ENCODE results near the gene RAB11FIP4. TPM values are rescaled to one million over a fixed set of nuclear protein-coding genes. Genes with fewer than 3 reads are reported as not detected.

Gene RAB11FIP4
- total and polyA plus RNA-seq, 9 of the 15 experiments (the other 6 are each of a cell fraction or from before 2014, with no cell fraction given): 0.62 to 16.6 (median 8.9) TPM

DNA sequence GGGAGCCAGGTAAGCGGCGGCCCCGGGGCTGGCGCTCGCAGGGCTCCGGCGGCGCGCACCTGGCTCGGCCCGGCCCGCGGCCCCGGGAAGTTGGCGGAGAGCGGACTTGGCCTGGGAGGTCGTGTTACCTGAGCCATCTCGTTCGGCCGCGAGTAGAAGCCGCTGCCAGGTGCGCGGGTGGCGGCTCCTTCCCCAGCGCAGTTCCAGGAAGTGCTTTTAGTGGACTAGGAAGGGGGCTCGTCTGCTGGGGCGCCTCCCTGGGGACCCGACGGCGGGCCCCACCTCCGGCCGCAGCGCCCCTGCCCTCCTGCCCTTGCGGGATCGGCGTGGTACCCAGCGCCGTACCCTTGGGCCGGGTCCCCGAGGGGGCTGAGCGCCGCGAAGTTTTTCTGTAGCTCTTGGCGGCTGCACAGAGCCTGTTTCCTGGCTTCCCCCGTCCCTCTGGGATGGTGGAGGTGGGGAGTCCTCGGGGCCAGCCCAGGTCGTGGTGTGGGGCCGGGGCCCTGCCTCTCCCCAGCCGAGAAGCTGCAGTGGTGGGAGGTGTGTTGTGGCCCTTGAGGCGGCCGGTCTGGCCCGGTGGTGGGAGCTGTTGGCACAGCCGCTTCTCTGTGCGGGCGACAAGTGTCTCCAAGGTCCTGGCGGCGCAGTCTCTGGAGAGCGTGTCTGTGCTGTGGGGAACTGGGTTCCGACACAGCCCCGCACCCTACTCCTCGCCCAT is 96.9 kb downstream of the RAB11FIP4 start (continued):
- TF ChIP-seq TEAD1 (CRISPR knock-in tag; IDR thresholded peaks at IDR 0.05) (no peak), CXXC5 (CRISPR knock-in tag; IDR thresholded peaks at IDR 0.05) (0 out of 2 replicates have a peak, but pooled peaks have one; percentile 2), SMC3 (conservative IDR thresholded peaks at IDR 0.05; ENCODE audit: insufficient read depth, low read depth, low read length) (no peak), MECOM (CRISPR knock-in tag; IDR thresholded peaks at IDR 0.05) (no peak), POLR2AphosphoS2 (IDR thresholded peaks at IDR 0.05; ENCODE audit: low read length) (no peak), PHF8 (IDR thresholded peaks at IDR 0.05; ENCODE audit: borderline replicate concordance, low read length) (peak; percentile 2; the same call in 1 of the 2 replicates), ZC3H8 (IDR thresholded peaks at IDR 0.05) (no peak), RBFOX2 (IDR thresholded peaks at IDR 0.05; ENCODE audit: low read depth, low read length) (0 out of 2 replicates have a peak, but pooled peaks have one; percentile 6), ZFX (CRISPR knock-in tag; IDR thresholded peaks at IDR 0.05) (peak; percentile 20; the same call in 1 of the 2 replicates), MTA2 (IDR thresholded peaks at IDR 0.05; ENCODE audit: low read depth) (no peak), TRIM24 (IDR thresholded peaks at IDR 0.05) (no peak), CTBP1 (IDR thresholded peaks at IDR 0.05; ENCODE audit: borderline replicate concordance) (peak; percentile 18; the same call in 1 of the 2 replicates), CCNT2 (IDR thresholded peaks at IDR 0.05; ENCODE audit: borderline replicate concordance, extremely low read depth, insufficient read length, low read depth, low read length) (no peak), RBM14 (IDR thresholded peaks at IDR 0.05; ENCODE audit: borderline replicate concordance, insufficient read depth, low read depth, low read length) (0 out of 2 replicates have a peak, but pooled peaks have one; percentile 71), MYBL2 (IDR thresholded peaks at IDR 0.05; ENCODE audit: low read depth) (no peak), MYBL2 (CRISPR knock-in tag; IDR thresholded peaks at IDR 0.05; ENCODE audit: borderline replicate concordance) (no peak), HNRNPL (IDR thresholded peaks at IDR 0.05; ENCODE audit: low read depth, low read length) (peak; percentile 49; the same call in 1 of the 2 replicates), FIP1L1 (IDR thresholded peaks at IDR 0.05; ENCODE audit: low read depth, low read length, poor library complexity, severe bottlenecking) (peak; percentile 25), ZNF121 (CRISPR knock-in tag; conservative IDR thresholded peaks at IDR 0.05) (no peak), RB1 (IDR thresholded peaks at IDR 0.05; ENCODE audit: low read depth) (0 out of 2 replicates have a peak, but pooled peaks have one; percentile 40), SMAD2 (IDR thresholded peaks at IDR 0.05; ENCODE audit: low read depth, low read length) (no peak), CBX1 (IDR thresholded peaks at IDR 0.05; ENCODE audit: low read depth) (no peak), MEF2D (tag; conservative IDR thresholded peaks at IDR 0.05; ENCODE audit: low read depth) (no peak), TRIM28 (IDR thresholded peaks at IDR 0.05) (no peak), EWSR1 (IDR thresholded peaks at IDR 0.05; ENCODE audit: borderline replicate concordance, low read depth, partially characterized antibody) (no peak), SRSF3 (IDR thresholded peaks at IDR 0.05; ENCODE audit: insufficient read depth, low read length) (no peak), RBM39 (optimal IDR thresholded peaks at IDR 0.05; ENCODE audit: low read depth, low read length) (no peak), TGIF2 (CRISPR knock-in tag; IDR thresholded peaks at IDR 0.05) (no peak)
- TF ChIP-seq, protein P1, sequence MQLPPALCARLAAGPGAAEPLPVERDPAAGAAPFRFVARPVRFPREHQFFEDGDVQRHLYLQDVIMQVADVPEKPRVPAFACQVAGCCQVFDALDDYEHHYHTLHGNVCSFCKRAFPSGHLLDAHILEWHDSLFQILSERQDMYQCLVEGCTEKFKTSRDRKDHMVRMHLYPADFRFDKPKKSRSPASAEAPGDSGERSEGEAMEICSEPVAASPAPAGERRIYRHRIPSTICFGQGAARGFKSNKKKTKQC (CRISPR knock-in tag; IDR thresholded peaks at IDR 0.05): no peak
- TF ChIP-seq, protein P2, sequence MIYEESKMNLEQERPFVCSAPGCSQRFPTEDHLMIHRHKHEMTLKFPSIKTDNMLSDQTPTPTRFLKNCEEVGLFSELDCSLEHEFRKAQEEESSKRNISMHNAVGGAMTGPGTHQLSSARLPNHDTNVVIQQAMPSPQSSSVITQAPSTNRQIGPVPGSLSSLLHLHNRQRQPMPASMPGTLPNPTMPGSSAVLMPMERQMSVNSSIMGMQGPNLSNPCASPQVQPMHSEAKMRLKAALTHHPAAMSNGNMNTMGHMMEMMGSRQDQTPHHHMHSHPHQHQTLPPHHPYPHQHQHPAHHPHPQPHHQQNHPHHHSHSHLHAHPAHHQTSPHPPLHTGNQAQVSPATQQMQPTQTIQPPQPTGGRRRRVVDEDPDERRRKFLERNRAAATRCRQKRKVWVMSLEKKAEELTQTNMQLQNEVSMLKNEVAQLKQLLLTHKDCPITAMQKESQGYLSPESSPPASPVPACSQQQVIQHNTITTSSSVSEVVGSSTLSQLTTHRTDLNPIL (CRISPR knock-in tag; IDR thresholded peaks at IDR 0.05): no peak

All from K562 (cell line).